B cell (primary cell): ENCODE measurements around the gene ZNF407. TPM values are rescaled to one million over a fixed set of nuclear protein-coding genes. Genes with fewer than 3 reads are reported as not detected.

Source experiments
- ATAC-seq: fragments of 200-7000 bp; cut with Tn5 transposase; one replicate; pipeline ENCODE4 v1.10.0; 2021; ENCODE audit warnings: low read depth, mild to moderate bottlenecking, moderate number of reproducible peaks, moderate library complexity
- CTCF ChIA-PET: fragments of 350-600 bp; sonication (Branson Sonifier 250); formaldehyde crosslinking; loops from one replicate; lab custom pipeline; 2021; ENCODE audit warnings: antibody characterized with exemption, inconsistent platforms; lab: Charles Lee
- POLR2A ChIA-PET: fragments of 350-600 bp; sonication (Branson Sonifier 250); formaldehyde crosslinking; loops from one replicate; lab custom pipeline; 2021; ENCODE audit warnings: antibody characterized with exemption; lab: Charles Lee
- DNase-seq: peaks from one replicate; pipeline ENCODE4 v3.0.0; 2013
- H2AFZ ChIP-seq: 2 replicates; pipeline ENCODE4 v1.6.1; 2012; ENCODE audit warnings: mild to moderate bottlenecking, low read depth, low read length; ENCODE audit not compliant: insufficient read depth, poor library complexity, severe bottlenecking
- H3K27ac ChIP-seq, 2 donors: 1 replicate in 1 of 2; 2 replicates in 1 of 2; pipeline ENCODE4 v1.5.1; 2012 to 2013; ENCODE audit warnings: low read length in 2 of 2, mild to moderate bottlenecking in 2 of 2, moderate library complexity in 1 of 2
- H3K27me3 ChIP-seq, 4 experiments: fragments of 200-600 bp in 1 of 4; sonication (generic) in 1 of 4; replicated peaks in 1 of 4; 1 replicate in 2 of 4; 2 replicates in 2 of 4; pipeline versions ENCODE4 v1.6.1 to v1.7.0; 2013 to 2016; ENCODE audit warnings: low read length in 3 of 4, mild to moderate bottlenecking in 2 of 4, mixed read lengths in 1 of 4, moderate library complexity in 1 of 4; ENCODE audit not compliant: insufficient read depth in 4 of 4, control insufficient read depth in 3 of 4; ENCODE audit errors: control extremely low read depth in 1 of 4
- H3K36me3 ChIP-seq, 2 experiments: replicated peaks in 1 of 2; 1 replicate in 1 of 2; 2 replicates in 1 of 2; pipeline versions ENCODE4 v1.6.1 to v1.7.1; 2013; ENCODE audit warnings: low read length in 1 of 2; ENCODE audit not compliant: insufficient read depth in 2 of 2, control insufficient read depth in 1 of 2; ENCODE audit errors: control extremely low read depth in 1 of 2, extremely low read depth in 1 of 2
- H3K4me1 ChIP-seq, 2 donors: fragments of 200-600 bp in 1 of 2; sonication (generic) in 1 of 2; 1 replicate in 1 of 2; 2 replicates in 1 of 2; pipeline versions ENCODE4 v1.5.1 to v1.6.1; 2013 to 2017; ENCODE audit warnings: low read length in 2 of 2; ENCODE audit not compliant: control insufficient read depth in 2 of 2, insufficient read depth in 2 of 2
- H3K4me2 ChIP-seq: replicated peaks from 2 replicates; pipeline ENCODE3; 2012; ENCODE audit warnings: mild to moderate bottlenecking, low read depth, low read length; ENCODE audit not compliant: poor library complexity, severe bottlenecking
- H3K4me3 ChIP-seq, 5 experiments: fragments of 200-600 bp in 1 of 5; sonication (generic) in 1 of 5; 1 replicate in 3 of 5; 2 replicates in 2 of 5; pipeline versions ENCODE4 v1.5.1 to v1.7.0; 2011 to 2016; ENCODE audit warnings: low read length in 4 of 5, mild to moderate bottlenecking in 4 of 5, low read depth in 2 of 5, control low read depth in 1 of 5, moderate library complexity in 1 of 5; ENCODE audit not compliant: insufficient read depth in 1 of 5; ENCODE audit errors: control extremely low read depth in 1 of 5, extremely low read depth in 1 of 5
- H3K79me2 ChIP-seq: fragments of 200-600 bp; sonication (generic); one replicate; pipeline ENCODE4 v1.6.0; 2016; ENCODE audit warnings: low read length; ENCODE audit not compliant: control insufficient read depth, insufficient read depth
- H3K9ac ChIP-seq: fragments of 200-600 bp; sonication (generic); 2 replicates; pipeline ENCODE4 v1.6.1; 2017; ENCODE audit warnings: mild to moderate bottlenecking, low read length, moderate library complexity
- H3K9me3 ChIP-seq, 3 donors: one replicate each; pipeline versions ENCODE4 v1.6.1 to v1.7.1; 2013; ENCODE audit warnings: low read length in 2 of 3; ENCODE audit not compliant: control insufficient read depth in 2 of 3, insufficient read depth in 1 of 3; ENCODE audit errors: control extremely low read depth in 1 of 3
- H4K20me1 ChIP-seq: 2 replicates; pipeline ENCODE4 v1.6.0; 2012; ENCODE audit warnings: mild to moderate bottlenecking, low read length; ENCODE audit not compliant: insufficient read depth, control insufficient read depth, poor library complexity, severe bottlenecking
- H3K27ac Mint-ChIP-seq: one replicate; pipeline ENCODE4 v1.8.0; 2021; ENCODE audit warnings: mixed read lengths
- H3K27me3 Mint-ChIP-seq: one replicate; pipeline ENCODE4 v1.8.0; 2021; ENCODE audit warnings: mixed read lengths
- H3K4me1 Mint-ChIP-seq: one replicate; pipeline ENCODE4 v1.8.0; 2021; ENCODE audit warnings: mixed read lengths
- H3K4me3 Mint-ChIP-seq: one replicate; pipeline ENCODE4 v1.8.0; 2021; ENCODE audit warnings: mixed read lengths
- H3K9me3 Mint-ChIP-seq: one replicate; pipeline ENCODE4 v1.8.0; 2022; ENCODE audit warnings: mixed read lengths; ENCODE audit not compliant: insufficient read depth
- EZH2 ChIP-seq: IDR thresholded peaks from 2 replicates; pipeline ENCODE4 v1.6.1; 2012; ENCODE audit warnings: borderline replicate concordance, low read depth, mild to moderate bottlenecking, moderate library complexity, low read length; ENCODE audit not compliant: insufficient read depth, poor library complexity, severe bottlenecking
- WGBS: methylation state at CpG from one replicate; pipeline ENCODE4 v1.1.5; 2013; ENCODE audit warnings: missing lambda C conversion rate; ENCODE audit not compliant: insufficient coverage; 5-methylcytosine and 5-hydroxymethylcytosine counted together
- intact Hi-C: fragments of 100-400 bp; cut with micrococcal nuclease; formaldehyde crosslinking; loops from one replicate; pipeline ENCODE4 v1.10.0; 2022
- polyA plus RNA-seq: library from polyadenylated mRNA; depleted of rRNA; stranded (reverse); fragments of >200 nt; gene quantifications from 2 replicates; pipeline ENCODE4 v1.2.3, GENCODE V29; 2012
- total RNA-seq, 2 donors: library from RNA; stranded (reverse); fragments of 120-200 nt in 1 of 2; gene quantifications; 1 replicate in 1 of 2; 2 replicates in 1 of 2; pipeline versions ENCODE4 v1.2.3 to v1.2.4, GENCODE V29; 2013 to 2022
- TF ChIP-seq, protein P1 (sequence below): fragments of 200-600 bp; IDR thresholded peaks from one replicate; pipeline ENCODE4 v1.8.0; 2022; ENCODE audit warnings: antibody characterized with exemption, mild to moderate bottlenecking

The ZNF407 gene
- total and polyA plus RNA-seq, 2 donors (not counting 1 experiment from before 2014, with no cell fraction given), result 4.5 to 37.1 TPM

DNA sequence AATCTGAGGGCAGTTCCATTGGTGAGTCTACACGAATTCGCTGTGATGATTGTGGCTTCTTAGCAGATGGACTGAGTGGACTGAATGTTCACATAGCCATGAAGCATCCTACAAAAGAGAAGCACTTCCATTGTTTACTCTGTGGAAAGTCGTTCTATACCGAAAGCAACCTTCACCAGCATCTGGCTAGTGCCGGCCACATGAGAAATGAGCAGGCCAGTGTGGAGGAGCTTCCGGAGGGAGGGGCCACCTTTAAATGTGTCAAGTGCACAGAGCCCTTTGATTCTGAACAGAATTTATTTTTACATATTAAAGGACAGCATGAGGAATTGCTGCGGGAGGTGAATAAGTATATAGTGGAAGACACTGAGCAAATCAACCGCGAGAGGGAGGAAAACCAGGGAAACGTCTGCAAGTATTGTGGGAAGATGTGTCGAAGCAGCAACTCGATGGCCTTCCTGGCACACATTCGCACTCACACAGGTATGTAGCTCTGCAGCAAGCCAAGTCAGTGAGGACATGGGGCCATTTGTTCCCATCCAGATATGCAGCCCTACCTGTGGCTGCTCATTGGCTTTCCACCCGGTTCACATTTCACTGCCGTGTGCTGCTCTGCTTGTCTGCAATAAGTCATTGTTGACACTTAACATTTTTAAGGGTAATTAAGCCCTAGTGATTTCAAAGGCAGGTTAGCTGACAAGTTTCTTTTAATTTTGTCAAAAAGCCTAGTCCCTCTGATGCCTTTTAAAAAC, 37.7 kb downstream of the ZNF407 start:
- Histone ChIP-seq H3K9ac (no peak overlapping the region), H2AFZ (no peak overlapping the region), H4K20me1 (no peaks in the 10 kb centered on the region), H3K27me3 (no peaks in the 10 kb centered on the region), H3K4me2 (no peak overlapping the region), H3K4me1 (no peaks in the 10 kb centered on the region), H3K79me2 (no peaks in the 10 kb centered on the region), H3K4me3 (no peak overlapping the region), H3K9me3 (no peaks in the 10 kb centered on the region), H3K27ac (no peak overlapping the region), H3K36me3 (peaks cover 3 to 25% of the 10 kb centered on the region in 2 experiments)
- no peak overlapping the region for H3K27ac Mint-ChIP-seq
- intact Hi-C loops, result no loop called here
- H3K4me1 Mint-ChIP-seq, result peaks cover 4% of the 10 kb centered on the region
- no peak for DNase-seq
- ChIA-PET CTCF (no interaction called here), POLR2A (no interaction called here)
- H3K27me3 Mint-ChIP-seq, result no peaks in the 10 kb centered on the region
- ATAC-seq, result no peak
- TF ChIP-seq, protein P1, sequence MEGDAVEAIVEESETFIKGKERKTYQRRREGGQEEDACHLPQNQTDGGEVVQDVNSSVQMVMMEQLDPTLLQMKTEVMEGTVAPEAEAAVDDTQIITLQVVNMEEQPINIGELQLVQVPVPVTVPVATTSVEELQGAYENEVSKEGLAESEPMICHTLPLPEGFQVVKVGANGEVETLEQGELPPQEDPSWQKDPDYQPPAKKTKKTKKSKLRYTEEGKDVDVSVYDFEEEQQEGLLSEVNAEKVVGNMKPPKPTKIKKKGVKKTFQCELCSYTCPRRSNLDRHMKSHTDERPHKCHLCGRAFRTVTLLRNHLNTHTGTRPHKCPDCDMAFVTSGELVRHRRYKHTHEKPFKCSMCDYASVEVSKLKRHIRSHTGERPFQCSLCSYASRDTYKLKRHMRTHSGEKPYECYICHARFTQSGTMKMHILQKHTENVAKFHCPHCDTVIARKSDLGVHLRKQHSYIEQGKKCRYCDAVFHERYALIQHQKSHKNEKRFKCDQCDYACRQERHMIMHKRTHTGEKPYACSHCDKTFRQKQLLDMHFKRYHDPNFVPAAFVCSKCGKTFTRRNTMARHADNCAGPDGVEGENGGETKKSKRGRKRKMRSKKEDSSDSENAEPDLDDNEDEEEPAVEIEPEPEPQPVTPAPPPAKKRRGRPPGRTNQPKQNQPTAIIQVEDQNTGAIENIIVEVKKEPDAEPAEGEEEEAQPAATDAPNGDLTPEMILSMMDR, result no peak
- TF ChIP-seq EZH2, result no peak
- WGBS, result 100% methylated on average over 6 of the region's 15 CpGs
- H3K9me3 Mint-ChIP-seq, result no peaks in the 10 kb centered on the region
- no peak overlapping the region for H3K4me3 Mint-ChIP-seq

DNA sequence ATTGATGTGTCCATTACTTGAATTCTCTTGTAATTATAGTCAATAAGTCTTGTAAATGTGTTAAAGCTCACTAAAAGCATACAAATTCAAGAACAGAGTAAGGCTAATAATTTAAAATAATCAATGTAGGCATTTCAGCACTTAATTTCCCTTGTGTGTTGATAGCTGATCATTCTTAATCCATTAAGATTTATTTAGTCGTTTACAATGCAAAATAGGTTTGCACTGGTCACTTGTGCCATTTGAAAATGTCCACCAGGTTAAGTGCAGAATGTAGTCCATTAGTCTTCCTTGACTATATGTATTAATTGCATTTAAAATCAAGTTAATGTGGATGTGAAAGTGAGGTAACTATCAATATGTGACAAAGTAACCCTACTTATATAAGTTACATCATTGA, 39.4 kb downstream of the ZNF407 start:
- H3K36me3 ChIP-seq, result peaks cover 3 to 21% of the 10 kb centered on the region in 2 experiments
- H3K27ac Mint-ChIP-seq, result no peak overlapping the region
- H3K27me3 ChIP-seq, result no peaks in the 10 kb centered on the region
- DNase-seq (no peak), ATAC-seq (no peak)
- H3K4me1 ChIP-seq, result no peaks in the 10 kb centered on the region
- no peak overlapping the region for H3K4me3 Mint-ChIP-seq
- no peak overlapping the region for H3K4me3 ChIP-seq
- intact Hi-C loops, result no loop called here
- no peaks in the 10 kb centered on the region for H3K9me3 Mint-ChIP-seq
- TF ChIP-seq, protein P1, result no peak
- TF ChIP-seq EZH2, result no peak
- CTCF ChIA-PET, result interaction anchor here (1.5 kb wide), 1 partner anchor 13 kb away, joined by 4 read pairs; no protein-coding TSS in a partner anchor
- no peak overlapping the region for H2AFZ ChIP-seq
- H4K20me1 ChIP-seq, result no peaks in the 10 kb centered on the region
- no peak overlapping the region for H3K4me2 ChIP-seq
- no peaks in the 10 kb centered on the region for H3K4me1 Mint-ChIP-seq
- WGBS, result no CpG with 5 or more reads among the region's 1 CpG
- POLR2A ChIA-PET, result no interaction called here
- no peak overlapping the region for H3K27ac ChIP-seq
- H3K9ac ChIP-seq, result no peak overlapping the region
- no peaks in the 10 kb centered on the region for H3K27me3 Mint-ChIP-seq
- no peaks in the 10 kb centered on the region for H3K79me2 ChIP-seq
- no peaks in the 10 kb centered on the region for H3K9me3 ChIP-seq
